NB4 (cell line): ENCODE data around the gene GDPD5.

Source experiments
- CTCF ChIP-seq: IDR thresholded peaks from one replicate; pipeline ENCODE4 v1.5.1; 2012; ENCODE audit warnings: low read depth, low read length
- MAX ChIP-seq: IDR thresholded peaks from 2 replicates; pipeline ENCODE4 v1.6.1; 2011; ENCODE audit warnings: low read depth, low read length
- MYC ChIP-seq: IDR thresholded peaks from 2 replicates; pipeline ENCODE4 v1.6.1; 2011; ENCODE audit warnings: low read depth, low read length
- POLR2A ChIP-seq: IDR thresholded peaks from 2 replicates; pipeline ENCODE4 v1.6.1; 2011; ENCODE audit warnings: mild to moderate bottlenecking; ENCODE audit not compliant: insufficient read length; ENCODE audit errors: extremely low read depth

GRCh38 chr11:75432911-75433321, 92.8 kb downstream of the GDPD5 start, which contains the start of gene KLHL35:
- TF ChIP-seq CTCF (no peak), POLR2A (no peak), MAX (no peak), MYC (no peak)
